ENCODE data around the gene EXOC3. TPM values are rescaled to one million over a fixed set of nuclear protein-coding genes. Genes with fewer than 3 reads are reported as not detected.

The EXOC3 gene
- total and polyA plus RNA-seq, 2 of the 4 experiments (the other 2 are of a cell fraction): 35.1 to 47.5 TPM

- WGBS, 2 experiments (ENCODE audit: extremely low coverage in 2 of 2, insufficient read length in 1 of 2): 100% methylated on average over 1 of the region's 18 CpGs; no CpG with 5 or more reads in 1 of the 2 experiments
- dilution Hi-C loops (cut with HindIII; ENCODE audit: low sequenced_read_pairs, unreplicated experiment) (no loop called here), in situ Hi-C loops (cut with MboI; ENCODE audit: low sequenced_read_pairs) (no loop called here), intact Hi-C loops (cut with micrococcal nuclease) (loop anchor here (5.0 kb wide), 1 partner anchor 37 kb away; the partner anchor contains the start of gene EXOC3)
- peak overlapping the region; percentile 88 for H2BK20ac ChIP-seq (ENCODE audit: low read depth, low read length)
- H3K79me1 ChIP-seq (ENCODE audit: low read depth in 1 of 2, low read length in 2 of 2): peaks cover 46 to 80% of the 10 kb centered on the region in 2 experiments
- H2AK5ac ChIP-seq (ENCODE audit: low read depth, low read length): peak overlapping the region; percentile 93
- H3K23ac ChIP-seq (ENCODE audit: low read depth, low read length): no peak overlapping the region
- BruUV-seq (replicated peaks): no TSS peak
- H2AK9ac ChIP-seq (replicated peaks; ENCODE audit: low read depth, low read length, poor library complexity): no peak overlapping the region
- no peak overlapping the region for H3K4me3 ChIP-seq (ENCODE audit: insufficient read depth, low read depth, low read length)
- H3K9me1 ChIP-seq (ENCODE audit: insufficient read depth, low read length): peaks cover 26% of the 10 kb centered on the region
- H4K8ac ChIP-seq (ENCODE audit: low read depth in 2 of 2, low read length in 2 of 2): peak overlapping the region; percentile 15 to 58; a peak in 3 of 4 replicates
- no peak overlapping the region; the same call in 1 of the 2 replicates for H4K5ac ChIP-seq (ENCODE audit: low read depth, low read length)
- H4K91ac ChIP-seq (ENCODE audit: insufficient read depth, low read depth, low read length): peak overlapping the region; percentile 81
- ChIA-PET POLR2A (ENCODE audit: unreplicated experiment) (no interaction called here), CTCF (no interaction called here)
- no peak overlapping the region for H3K4me2 ChIP-seq (ENCODE audit: low read depth, low read length)
- H3K9ac ChIP-seq (ENCODE audit: low read depth, low read length): no peak overlapping the region
- H4K20me1 ChIP-seq (ENCODE audit: insufficient read depth, low read length): no peaks in the 10 kb centered on the region
- H3K9me3 ChIP-seq (ENCODE audit: control insufficient read depth, insufficient read depth, low read length): no peaks in the 10 kb centered on the region
- peak overlapping the region; percentile 89 for H2BK120ac ChIP-seq (ENCODE audit: low read depth, low read length)
- DNase-seq (no peak), ATAC-seq (ENCODE audit: low read depth) (no peak)
- peak overlapping the region; percentile 80; the same call in 1 of the 3 replicates for H2BK15ac ChIP-seq (ENCODE audit: low read depth, low read length)
- no peak overlapping the region for H3K56ac ChIP-seq (ENCODE audit: extremely low read depth, insufficient read depth, low read length)
- H3K14ac ChIP-seq (replicated peaks; ENCODE audit: low read depth, low read length): peak overlapping the region; percentile 76
- peaks cover 22% of the 10 kb centered on the region for H3K36me3 ChIP-seq (ENCODE audit: control insufficient read depth, insufficient read depth, low read length)
- no peak overlapping the region for H3K18ac ChIP-seq (ENCODE audit: low read depth, low read length)
- no peak overlapping the region for H2AFZ ChIP-seq (replicated peaks; ENCODE audit: low read length, poor library complexity)
- TF ChIP-seq CEBPB (IDR thresholded peaks at IDR 0.05; ENCODE audit: low read depth, low read length): no peak
- no peak for TF ChIP-seq CTCF (conservative IDR thresholded peaks at IDR 0.05; ENCODE audit: low read depth, low read length)
- TF ChIP-seq MAZ (IDR thresholded peaks at IDR 0.05; ENCODE audit: borderline replicate concordance, low read depth, low read length): no peak
- no peak for TF ChIP-seq MXI1 (IDR thresholded peaks at IDR 0.05; ENCODE audit: borderline replicate concordance, low read depth, low read length)
- no peak for TF ChIP-seq RCOR1 (IDR thresholded peaks at IDR 0.05; ENCODE audit: insufficient replicate concordance, low read length)
- TF ChIP-seq, protein P1, sequence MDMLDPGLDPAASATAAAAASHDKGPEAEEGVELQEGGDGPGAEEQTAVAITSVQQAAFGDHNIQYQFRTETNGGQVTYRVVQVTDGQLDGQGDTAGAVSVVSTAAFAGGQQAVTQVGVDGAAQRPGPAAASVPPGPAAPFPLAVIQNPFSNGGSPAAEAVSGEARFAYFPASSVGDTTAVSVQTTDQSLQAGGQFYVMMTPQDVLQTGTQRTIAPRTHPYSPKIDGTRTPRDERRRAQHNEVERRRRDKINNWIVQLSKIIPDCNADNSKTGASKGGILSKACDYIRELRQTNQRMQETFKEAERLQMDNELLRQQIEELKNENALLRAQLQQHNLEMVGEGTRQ (IDR thresholded peaks at IDR 0.05; ENCODE audit: low read depth, low read length): no peak
- no peak for TF ChIP-seq RAD21 (IDR thresholded peaks at IDR 0.05; ENCODE audit: low read length)
- no peak for TF ChIP-seq POLR2A (IDR thresholded peaks at IDR 0.05; ENCODE audit: low read depth, low read length)
- TF ChIP-seq BHLHE40 (IDR thresholded peaks at IDR 0.05; ENCODE audit: low read depth, low read length): no peak
- TF ChIP-seq RFX5 (IDR thresholded peaks at IDR 0.05; ENCODE audit: low read depth, low read length): no peak
- no peak for TF ChIP-seq FOS (IDR thresholded peaks at IDR 0.05; ENCODE audit: low read depth, low read length)
- no peak for TF ChIP-seq SMC3 (IDR thresholded peaks at IDR 0.05; ENCODE audit: low read depth, low read length)
- TF ChIP-seq NFE2L2 (IDR thresholded peaks at IDR 0.05; ENCODE audit: low read depth, low read length): no peak
- no peak for TF ChIP-seq MAFK (IDR thresholded peaks at IDR 0.05; ENCODE audit: low read depth, low read length)
- no peak for TF ChIP-seq CHD1 (IDR thresholded peaks at IDR 0.05; ENCODE audit: low read depth, low read length)
- TF ChIP-seq ELK1 (IDR thresholded peaks at IDR 0.05; ENCODE audit: borderline replicate concordance, low read depth, low read length): no peak
- H2BK5ac ChIP-seq (ENCODE audit: low read depth, low read length, poor library complexity, severe bottlenecking): peak overlapping the region; percentile 91
- H3K4me1 ChIP-seq (ENCODE audit: control insufficient read depth, insufficient read depth, low read length): peaks cover 24% of the 10 kb centered on the region
- peak overlapping the region; percentile 88 for H3K4ac ChIP-seq (ENCODE audit: low read depth, low read length)
- H3K27ac ChIP-seq (ENCODE audit: insufficient read depth, low read length): peak overlapping the region; percentile 58
- no peaks in the 10 kb centered on the region for H3K27me3 ChIP-seq (ENCODE audit: control insufficient read depth, insufficient read depth, low read length)
These were observed 37.6 kb upstream of the EXOC3 start for GRCh38 chr5:405421-405820.
